ENCODE measurements around the gene SAXO1.

DNA sequence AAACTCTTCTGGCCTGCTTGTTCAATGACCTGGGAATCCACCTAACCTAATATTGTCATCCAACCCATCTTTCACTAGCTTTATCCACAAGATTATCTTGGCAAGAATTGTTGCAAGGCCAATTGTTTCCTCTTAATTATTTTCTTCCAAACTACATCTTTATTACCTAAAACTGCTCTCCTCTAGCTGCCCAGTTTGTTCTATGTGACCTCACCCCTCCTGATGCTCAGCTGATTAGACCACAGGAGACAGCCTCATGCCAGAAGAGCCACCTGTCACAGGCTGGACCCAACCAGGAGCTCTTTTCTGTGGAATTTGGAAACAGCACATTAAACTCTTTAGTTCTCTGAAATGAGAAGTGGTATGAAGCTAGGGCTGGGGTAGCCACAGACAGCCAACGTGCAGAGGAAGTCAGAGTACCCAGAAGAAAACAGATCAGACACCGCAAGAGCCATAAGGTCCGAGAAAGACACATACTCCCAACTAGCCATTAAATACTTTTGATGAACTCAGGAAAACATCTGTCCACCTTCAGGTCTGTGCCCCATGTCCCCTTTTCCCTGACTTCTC, 12.0 kb downstream of the SAXO1 start:
- TF ChIP-seq, protein P1, sequence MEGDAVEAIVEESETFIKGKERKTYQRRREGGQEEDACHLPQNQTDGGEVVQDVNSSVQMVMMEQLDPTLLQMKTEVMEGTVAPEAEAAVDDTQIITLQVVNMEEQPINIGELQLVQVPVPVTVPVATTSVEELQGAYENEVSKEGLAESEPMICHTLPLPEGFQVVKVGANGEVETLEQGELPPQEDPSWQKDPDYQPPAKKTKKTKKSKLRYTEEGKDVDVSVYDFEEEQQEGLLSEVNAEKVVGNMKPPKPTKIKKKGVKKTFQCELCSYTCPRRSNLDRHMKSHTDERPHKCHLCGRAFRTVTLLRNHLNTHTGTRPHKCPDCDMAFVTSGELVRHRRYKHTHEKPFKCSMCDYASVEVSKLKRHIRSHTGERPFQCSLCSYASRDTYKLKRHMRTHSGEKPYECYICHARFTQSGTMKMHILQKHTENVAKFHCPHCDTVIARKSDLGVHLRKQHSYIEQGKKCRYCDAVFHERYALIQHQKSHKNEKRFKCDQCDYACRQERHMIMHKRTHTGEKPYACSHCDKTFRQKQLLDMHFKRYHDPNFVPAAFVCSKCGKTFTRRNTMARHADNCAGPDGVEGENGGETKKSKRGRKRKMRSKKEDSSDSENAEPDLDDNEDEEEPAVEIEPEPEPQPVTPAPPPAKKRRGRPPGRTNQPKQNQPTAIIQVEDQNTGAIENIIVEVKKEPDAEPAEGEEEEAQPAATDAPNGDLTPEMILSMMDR (IDR thresholded peaks at IDR 0.05), result no peak
- no peak for TF ChIP-seq POLR2AphosphoS5 (IDR thresholded peaks at IDR 0.05; ENCODE audit: low read depth, low read length)
- TF ChIP-seq, protein P2, sequence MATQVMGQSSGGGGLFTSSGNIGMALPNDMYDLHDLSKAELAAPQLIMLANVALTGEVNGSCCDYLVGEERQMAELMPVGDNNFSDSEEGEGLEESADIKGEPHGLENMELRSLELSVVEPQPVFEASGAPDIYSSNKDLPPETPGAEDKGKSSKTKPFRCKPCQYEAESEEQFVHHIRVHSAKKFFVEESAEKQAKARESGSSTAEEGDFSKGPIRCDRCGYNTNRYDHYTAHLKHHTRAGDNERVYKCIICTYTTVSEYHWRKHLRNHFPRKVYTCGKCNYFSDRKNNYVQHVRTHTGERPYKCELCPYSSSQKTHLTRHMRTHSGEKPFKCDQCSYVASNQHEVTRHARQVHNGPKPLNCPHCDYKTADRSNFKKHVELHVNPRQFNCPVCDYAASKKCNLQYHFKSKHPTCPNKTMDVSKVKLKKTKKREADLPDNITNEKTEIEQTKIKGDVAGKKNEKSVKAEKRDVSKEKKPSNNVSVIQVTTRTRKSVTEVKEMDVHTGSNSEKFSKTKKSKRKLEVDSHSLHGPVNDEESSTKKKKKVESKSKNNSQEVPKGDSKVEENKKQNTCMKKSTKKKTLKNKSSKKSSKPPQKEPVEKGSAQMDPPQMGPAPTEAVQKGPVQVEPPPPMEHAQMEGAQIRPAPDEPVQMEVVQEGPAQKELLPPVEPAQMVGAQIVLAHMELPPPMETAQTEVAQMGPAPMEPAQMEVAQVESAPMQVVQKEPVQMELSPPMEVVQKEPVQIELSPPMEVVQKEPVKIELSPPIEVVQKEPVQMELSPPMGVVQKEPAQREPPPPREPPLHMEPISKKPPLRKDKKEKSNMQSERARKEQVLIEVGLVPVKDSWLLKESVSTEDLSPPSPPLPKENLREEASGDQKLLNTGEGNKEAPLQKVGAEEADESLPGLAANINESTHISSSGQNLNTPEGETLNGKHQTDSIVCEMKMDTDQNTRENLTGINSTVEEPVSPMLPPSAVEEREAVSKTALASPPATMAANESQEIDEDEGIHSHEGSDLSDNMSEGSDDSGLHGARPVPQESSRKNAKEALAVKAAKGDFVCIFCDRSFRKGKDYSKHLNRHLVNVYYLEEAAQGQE (IDR thresholded peaks at IDR 0.05; ENCODE audit: insufficient read depth in 1 of 2, low read depth in 2 of 2, low read length in 1 of 2), result no peak
